Activated CD4-positive, alpha-beta T cell treated with anti-CD3 and anti-CD28 coated beads, Interleukin-2, amount 50 U/mL, for 48 hours (primary cell): Measurements from ENCODE around the gene CASZ1.

Experiments
- DNase-seq, 2 experiments: peaks; one replicate each; pipeline ENCODE4 v3.0.0-alpha.2; 2020

CASZ1 gene

DNA sequence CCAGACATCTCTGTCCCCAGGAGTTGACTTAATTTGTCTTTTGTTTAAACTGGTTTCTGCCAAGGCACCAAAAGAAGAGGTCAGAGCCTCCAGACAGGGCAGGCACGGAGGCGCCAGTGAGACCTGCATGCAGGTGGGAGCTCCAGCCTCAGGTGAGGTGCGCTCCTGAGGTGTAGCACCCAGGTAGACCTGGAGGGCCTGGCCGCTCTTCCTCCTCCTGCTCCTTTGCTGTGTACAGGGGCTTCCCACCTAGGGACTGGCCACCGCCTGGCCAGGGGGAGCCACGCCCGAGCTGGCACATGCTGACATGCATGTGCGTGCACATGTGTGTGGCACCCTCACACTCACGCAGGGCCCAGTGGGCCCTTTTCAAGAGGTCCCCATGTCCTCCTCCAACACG lies 163.0 kb downstream of the CASZ1 start:
- no peak for DNase-seq

DNA sequence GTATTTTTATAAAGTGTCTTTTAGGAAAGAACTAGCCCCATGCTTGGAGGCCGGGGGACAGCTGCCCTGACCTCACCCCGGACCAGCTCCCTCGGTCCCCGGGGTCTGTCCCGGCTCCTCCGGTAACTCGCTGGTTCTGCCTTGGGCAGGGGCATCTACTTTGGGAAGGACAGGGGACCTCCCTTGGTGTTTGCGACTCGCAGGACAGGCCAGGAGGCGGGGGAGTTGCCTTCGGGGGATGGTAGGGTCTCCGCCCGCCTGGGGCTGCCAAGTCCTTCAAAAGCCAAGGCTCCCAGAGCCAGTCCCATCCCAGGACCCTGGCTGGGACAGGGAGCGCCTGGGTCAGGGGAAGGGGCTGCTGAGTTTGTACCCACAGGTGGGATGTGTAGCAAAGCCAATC lies 163.8 kb downstream of the CASZ1 start:
- DNase-seq = no peak

DNA sequence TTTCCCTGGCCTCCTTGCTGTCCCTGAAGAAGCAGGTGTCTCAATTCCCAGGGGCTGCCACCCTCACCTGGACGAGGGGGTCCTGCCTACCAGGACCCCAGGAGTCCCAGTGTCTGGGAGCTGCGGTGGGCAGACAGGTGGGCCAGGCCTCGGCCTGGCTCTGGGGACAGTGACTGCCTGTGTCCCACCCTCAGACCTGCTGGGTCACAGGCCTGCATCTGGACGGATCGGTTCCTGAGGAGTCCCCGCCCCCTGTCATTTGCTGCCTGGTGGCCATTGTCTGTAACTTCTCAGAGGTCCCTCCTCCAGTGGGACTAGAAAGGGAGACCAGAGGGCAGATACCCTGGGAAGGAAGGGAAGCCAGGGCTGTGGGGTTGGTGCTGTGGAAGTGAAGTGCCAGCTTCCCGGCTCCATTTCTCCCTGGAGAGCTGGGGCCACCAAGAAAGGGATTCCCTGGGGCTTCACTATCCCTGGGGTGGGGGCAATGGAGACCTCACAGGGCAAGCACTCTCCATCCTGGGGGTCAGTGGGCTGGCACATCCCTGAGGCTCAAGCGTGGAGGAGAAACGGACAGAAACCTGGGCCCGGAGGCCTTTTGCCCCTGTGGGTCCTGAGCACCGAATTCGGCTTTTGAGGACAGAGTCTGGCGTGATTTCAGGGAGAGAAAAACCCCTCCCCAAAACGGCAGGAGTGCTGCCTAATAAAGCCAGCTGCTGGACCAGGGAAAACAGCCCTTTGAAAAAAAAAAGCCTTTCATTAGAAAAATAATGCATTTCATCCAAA lies 164.4 kb downstream of the CASZ1 start:
- DNase-seq = no peak

DNA sequence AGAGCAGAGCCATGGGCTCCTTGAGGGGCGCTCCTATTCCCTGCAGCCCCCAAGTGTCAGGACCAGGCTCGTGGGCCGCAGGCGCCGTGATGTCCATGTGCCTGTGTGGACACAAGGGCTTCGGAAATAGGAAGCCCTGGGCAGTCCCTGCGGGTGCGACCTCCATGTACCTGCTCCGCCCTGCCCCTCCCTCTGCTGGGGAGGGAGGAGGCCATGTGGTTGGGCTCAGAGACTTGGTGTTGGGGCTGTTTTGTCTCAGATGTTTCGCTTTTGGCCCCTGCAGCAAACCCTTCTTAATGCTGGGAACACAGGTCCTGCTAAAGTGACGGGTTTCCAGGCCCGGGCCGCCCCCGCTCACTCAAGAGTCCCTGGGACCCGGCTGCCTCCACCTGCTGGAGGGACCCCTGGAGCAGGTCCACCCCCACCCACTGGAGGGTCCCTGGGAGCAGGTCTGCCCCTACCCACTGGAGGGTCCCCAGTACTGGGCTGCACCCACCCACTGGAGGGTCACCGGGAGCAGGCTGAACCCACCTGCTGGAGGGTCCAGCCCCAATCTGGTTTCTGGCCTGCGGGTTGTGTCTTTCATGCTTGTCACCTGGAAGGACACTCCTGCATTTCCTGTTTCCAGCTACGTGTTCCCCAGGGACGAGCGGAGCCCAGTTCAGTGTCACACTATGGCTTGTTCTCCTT lies 165.2 kb downstream of the CASZ1 start:
- DNase-seq = no peak

DNA sequence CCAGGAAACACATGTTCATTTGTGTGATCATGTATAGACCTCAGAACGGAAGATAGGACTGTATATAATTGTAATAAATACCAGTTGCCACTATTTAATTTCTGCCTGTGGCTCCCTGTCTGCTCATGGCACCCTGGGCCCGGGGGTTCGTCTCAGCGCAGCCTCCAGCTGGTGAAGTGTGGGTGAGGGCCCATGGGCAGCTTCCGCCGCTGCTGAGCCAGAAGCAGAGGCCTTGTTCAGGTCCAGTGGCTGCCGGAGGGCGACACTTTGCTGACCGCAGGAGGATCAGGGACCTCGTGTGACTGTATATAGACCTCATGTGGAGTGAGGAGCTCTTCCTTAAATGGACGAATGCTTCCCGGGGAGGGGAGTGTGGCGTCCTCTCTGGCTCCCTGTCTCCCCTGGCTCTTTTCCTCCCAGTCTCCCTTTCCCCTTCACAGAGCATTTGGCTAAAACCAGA lies 165.8 kb downstream of the CASZ1 start:
- no peak for DNase-seq

DNA sequence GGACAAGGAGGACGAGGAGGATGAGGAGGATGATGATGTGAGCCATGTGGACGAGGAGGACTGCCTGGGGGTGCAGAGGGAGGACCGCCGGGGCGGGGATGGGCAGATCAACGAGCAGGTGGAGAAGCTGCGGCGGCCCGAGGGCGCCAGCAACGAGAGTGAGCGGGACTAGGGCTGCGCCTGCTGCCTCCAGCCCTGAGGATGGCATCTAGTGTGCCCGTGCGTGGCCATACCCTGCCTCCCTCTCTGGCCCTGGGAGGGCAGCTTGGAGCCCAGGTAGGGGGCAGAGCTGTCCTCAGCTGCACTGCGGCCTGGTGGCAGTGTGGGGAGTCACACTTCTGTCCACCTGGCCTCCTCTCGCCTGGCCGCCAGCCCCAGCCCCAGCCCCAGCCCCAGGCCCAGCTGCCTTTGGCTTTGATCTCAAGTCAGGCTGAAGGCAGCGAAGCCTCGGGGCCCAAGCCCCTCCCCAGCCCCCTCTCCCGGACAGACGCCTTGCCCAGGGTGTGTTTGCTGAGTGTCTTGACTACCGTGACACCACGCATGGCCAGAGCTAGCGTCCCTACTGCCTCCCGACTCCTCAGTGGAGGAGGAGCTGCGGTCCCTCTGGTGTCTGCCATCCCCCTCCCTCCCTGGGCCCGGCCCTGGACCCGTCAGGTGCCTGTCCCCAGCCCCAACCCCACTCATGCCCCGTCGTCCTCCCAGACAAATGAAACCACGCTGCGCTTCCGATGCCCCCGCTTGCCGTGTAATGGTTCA lies 166.5 kb downstream of the CASZ1 start:
- DNase-seq = no peak

DNA sequence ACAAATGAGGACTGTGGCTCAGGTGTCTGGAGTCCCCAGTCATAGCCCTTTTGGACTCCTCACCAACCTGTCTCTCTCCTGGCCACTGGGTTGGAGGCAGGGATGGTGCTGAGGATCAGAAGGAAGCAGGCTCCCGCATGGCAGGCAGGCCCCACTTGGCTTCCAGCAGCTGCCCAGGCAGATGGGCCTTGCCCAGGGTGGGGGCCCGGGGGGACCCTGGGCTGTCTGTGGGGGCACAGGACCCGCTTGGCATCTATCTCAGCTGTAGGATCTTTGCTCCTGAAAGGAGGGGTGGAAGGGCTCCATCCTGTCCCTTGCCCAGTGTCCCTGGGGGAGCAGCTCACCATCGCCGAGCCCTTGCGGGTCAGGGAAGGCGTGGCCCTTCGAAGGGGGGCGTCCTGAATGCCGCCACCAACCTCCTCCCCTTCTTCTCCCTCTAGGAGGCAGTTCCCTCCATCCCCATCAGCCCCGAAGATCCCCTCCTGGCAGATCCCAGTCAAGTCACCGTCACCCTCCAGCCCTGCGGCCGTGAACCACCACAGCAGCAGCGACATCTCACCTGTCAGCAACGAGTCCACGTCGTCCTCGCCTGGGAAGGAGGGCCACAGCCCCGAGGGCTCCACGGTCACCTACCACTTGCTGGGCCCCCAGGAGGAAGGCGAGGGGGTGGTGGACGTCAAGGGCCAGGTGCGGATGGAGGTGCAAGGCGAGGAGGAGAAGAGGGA lies 167.2 kb downstream of the CASZ1 start:
- no peak for DNase-seq

DNA sequence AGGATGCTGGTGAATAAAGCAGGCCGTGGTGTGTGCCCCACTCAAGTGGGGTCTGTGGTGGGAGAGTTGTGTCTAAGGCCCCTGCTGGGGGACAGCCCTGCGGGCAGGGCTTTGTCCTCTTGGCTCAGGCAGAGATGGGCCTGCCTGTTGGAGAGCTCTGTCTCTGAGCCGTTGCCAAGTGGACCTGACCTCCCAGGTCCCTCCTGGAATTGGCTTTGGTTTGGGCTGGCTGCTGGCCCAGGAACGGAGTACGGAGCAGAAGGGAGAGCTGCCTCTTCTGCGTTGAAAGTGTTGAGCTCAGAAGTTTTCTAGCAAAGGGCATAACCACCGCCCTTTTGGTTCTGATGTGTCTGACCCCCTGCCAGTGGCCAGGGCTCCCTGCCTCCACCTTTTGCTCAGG lies 167.8 kb downstream of the CASZ1 start:
- no peak for DNase-seq

DNA sequence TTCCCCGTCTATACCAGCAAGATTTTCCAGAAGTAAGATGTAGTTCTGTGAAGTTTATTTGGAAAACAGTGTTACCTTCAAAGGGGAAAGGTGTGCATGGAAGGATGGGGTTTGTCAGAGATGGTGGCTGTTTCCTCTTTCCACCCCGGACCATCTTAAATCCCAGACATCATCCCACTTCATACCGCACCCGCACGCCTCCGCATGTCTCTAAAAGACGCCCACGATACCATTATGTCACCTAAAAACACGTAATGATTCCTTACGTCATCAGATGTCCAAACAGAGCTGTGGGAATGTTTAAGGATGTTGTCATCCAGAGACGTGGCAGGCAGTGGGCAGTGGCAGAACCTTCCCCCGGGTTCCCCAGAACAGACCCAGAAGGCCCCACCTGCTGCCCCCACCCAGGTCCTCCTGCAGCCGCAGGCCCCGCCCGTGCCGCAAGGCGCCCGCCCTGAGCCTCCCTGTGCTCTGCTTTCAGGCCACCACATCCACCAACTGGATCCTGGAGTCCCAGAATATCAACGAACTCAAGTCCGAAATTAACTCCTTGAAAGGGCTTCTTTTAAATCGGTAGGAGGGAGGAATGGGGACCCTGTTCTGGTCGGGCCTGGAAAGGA lies 169.5 kb downstream of the CASZ1 start:
- no peak for DNase-seq

DNA sequence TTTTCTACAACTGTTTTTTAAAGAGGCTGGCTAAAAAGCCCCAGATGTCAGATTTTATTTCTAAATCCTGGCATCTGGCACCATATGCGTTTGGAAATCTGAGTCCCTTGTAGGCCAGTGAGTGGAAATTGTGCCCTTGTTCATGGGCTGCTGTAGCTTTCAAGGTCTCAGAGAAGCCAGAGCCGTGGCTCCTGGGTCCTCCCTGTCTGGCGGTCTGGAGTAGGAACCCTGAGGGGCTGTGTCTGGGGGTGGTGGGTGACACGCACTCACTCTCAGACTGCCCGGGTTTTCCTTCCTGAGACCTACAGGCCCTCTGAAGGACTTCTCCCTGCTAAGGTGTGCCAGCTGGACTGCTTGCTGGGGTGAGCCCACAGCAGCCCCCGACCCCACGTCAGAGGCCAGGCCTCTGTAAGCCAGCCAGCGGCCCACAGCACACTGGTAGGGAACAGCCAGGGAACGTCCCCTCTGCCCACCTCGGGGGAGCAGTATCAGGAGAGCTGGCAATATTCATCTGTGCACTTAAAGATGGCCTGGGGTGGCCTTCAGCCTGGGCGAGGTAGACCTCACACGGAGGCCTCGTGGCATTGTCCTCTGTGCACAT lies 170.2 kb downstream of the CASZ1 start:
- no peak for DNase-seq

DNA sequence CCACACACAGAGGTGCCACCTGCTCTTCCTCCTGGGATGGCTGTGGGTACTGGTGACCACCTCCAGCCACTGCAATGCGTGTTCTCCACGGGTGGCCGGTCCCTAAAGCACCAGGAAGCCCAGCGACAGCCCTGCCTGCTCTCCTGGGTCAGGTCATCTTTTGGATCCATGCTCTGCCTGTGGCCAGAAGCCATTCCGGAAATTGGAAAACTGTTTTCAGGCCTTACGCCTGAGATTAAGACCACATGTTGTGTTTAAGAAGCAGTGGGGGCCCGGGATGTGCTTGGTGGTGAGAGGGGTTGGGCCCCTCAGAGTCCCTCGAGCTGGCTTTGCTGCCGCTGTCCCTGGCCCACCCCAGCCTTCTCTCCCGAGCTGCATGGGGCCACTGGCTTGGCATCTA lies 170.9 kb downstream of the CASZ1 start:
- DNase-seq = no peak

DNA sequence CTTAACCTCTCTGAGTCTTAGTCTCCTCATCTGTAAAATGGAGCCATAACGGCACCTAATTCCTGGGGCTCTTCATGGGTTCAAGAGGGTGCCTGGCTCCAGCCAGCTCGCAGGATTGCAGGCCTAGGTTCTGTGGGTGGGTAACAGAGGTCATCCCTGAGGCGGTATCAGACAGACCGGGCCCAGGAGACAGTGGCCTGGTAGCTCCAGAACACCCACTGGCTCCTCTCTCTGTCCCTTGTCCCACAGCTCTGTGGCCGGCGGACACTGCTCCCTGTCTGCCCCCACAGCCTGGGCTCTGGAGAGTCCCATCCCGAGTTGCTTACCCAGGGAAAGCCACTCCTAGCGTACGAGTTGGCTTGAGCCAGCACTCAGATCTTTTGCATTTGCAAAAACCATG lies 171.4 kb downstream of the CASZ1 start:
- DNase-seq = no peak

DNA sequence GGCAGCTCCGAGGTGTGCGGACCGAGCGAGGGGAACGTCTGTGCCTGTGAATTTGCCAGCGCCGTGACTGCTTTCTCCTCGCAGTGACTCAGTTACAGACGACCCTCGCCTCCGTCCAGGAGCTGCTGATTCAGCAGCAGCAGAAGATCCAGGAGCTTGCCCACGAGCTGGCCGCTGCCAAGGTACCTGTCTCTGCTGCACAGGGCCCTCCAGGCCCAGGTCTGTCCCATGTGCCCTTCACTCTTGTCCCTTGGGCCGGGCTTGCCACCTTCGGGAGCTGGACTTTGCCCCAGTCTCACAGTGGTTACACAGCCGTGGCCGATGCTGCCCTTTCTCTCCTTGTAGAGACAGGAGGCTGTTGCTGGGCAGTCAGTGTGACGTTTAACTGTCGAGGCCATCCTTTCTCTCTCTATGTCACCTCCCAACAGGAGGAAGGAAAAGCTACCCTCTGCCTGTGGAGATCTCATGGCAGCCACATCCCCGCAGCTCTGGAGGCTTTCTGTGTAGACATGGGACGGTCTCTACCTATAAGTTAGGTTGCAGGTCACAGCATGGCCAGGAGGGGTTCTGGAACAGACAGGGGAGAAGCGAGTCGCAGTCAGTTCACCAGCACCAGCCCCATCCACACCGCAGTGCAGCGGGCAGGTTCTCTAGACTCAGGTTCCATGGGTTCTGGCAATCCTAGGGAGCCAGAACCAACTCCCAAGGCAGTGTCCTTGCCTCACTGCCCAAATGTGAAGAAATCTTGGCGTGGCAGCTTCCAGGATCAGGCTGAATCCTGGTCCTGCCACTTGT lies 172.0 kb downstream of the CASZ1 start:
- DNase-seq = no peak

DNA sequence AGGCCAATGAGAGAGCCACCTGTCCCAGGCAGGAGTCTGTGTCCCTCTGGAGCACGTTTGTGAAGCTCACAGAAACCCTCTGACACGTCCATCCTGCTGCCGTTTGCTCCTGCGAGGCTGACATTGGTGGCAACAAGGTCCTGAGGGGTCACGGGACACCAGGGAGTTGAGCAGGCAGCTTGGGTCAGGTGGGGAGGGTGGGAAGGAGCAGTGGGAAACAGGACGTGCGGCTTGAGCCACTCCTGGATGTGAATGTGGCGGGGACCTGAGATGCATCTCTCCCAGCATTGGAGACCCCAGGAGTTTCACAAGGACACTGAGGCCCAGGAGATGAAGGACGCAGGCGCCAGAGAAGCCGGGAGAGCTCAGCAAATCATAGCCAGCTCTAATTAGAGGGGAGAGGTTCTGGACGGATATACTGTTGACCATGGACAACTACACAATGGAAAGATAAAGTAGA lies 172.7 kb downstream of the CASZ1 start:
- DNase-seq = no peak

DNA sequence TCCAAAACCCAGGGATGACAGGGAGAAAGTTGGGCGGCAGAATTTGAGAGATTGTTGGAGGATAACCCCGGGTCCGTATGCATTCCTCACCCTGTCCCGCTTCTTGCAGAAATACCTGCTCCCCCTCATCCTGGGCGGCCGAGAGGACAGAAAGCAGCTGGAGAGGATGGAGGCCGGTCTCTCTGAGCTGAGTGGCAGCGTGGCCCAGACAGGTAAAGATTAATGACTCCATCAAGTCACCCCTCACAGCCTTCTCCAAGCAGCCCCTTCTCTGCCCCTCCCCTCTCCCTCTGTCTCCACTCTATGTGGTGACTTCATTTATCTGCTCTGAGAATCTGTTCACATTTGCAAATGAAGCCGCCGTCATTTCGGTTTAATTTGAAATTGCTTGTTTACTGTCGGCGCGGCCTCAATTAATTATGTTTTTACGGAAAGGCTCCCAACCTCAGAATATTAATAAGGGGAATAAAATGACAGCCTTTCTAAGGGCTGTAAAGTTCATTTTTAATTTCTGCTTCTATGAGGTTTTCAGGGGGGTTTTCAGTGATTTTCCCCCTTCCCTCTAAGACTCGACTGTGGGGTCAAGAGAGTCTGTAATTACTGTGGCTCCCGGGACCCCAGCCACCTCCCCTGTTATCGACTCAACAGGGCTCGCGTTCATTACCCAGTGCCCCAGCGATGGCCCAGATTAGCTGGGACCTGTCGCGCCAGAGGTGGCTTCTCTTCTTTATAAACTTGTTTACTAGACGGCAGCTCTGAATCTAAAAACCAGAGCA lies 173.3 kb downstream of the CASZ1 start:
- no peak for DNase-seq

DNA sequence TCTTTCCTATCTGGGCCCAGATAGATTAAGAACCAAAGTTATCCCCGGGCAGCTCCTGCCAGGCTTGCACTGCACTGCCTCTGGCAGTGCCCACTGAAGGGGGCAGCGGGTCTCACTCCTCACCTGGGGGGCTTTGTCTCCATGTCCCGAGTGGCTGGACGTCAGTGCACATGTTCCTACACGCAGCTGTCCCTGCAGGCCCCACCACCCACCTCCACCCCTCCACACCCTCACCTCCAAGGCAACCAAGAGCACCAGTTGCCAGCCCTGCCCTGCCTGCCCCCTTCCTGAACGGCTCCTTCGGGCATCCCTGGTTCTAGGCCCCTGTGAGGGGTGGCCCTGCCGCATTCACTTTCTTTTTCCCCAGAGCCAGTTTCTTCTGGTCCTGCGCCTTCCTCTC lies 174.5 kb downstream of the CASZ1 start:
- DNase-seq = no peak

DNA sequence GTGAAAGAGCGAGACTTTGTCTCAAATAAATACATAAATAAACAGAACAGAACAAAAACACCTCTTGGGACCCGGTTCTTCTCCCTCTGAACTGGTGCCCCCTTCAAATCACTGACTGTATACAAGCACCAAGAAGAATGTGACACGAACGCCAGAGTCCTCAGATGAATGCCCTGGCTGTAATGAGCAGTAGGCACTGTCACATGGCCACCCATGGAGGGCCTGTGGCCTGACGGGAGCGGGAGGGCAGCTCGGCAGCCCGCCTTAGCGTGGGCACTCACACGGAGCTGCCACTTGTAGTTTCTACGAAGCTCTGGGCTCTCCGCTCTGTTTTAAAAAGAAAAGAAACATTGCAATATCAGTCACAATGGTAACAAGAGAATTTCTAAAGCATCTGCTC lies 175.7 kb downstream of the CASZ1 start:
- no peak for DNase-seq

DNA sequence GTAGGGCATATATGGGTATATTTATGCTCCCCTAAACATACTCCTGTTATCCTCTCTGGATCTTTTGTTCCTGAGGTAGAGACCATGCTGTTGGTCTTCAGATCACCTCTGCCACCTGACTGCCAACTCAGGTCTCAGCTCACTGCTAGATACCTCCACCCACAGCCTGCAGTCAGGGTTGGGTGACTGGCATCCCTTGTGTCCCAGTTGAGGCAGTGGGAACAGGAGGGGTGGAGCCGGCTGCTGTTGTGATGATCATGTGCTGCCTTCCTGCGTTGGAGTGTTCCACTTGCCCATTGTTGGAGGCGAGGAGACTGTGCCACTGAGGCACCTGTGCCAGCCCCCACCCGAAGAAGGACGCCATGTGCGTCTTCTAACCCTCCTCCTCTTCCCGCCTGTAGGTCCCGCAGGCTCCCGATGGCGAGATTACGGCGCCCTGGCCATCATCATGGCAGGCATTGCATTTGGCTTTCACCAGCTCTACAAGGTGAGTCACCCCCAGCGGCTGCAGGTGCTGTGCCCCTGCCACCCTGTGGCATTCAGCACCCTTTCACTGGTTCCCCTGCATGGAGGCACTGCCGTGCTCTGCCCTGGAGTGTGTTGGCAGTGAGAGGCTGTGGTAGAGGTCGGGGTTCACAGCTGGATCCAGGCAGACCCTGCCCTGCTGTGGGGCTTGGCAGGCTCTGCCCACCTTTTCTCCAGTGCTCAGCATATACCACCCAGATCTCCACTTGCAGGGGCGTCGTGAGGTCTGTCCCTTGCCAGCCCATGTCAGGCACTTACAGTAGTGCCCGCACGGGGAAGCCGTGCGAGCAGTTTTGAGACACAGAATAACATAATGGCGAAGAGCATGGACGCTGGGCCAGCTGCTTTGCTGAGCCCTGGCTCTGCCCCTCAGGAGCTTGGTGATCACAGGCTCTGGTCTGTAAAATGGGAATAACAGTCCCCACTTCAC lies 178.2 kb downstream of the CASZ1 start:
- DNase-seq = no peak

DNA sequence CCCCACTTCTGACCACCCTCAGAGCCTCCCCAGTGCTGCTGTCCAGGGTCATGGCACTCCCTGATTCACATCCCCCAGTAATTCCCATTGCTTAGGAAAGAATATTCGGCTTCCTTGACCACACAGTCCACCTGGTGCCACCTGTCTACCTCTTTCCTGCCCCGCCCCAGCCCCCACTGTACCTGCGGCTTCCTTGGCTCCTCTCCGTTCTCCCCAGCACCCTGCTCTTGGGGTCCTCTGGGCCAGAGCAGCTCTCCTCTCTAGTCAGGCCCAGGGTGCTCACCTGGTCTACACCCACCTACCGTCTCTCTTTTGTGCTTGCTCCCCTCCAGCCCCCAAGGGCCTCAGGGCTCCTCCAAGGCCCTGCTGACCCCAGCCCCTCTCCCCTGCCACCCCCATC lies 179.1 kb downstream of the CASZ1 start:
- DNase-seq = no peak
